HG02840 (cell line): Measurements from ENCODE around the gene CLTB.

ENCODE experiments used
- ATAC-seq: cut with Tn5 transposase; IDR thresholded peaks from one replicate; pipeline ENCODE4 v1.9.1; 2021; ENCODE audit warnings: mild to moderate bottlenecking, moderate library complexity, moderate number of reproducible peaks; ENCODE audit not compliant: unreplicated experiment, low FRiP score

Gene CLTB

DNA sequence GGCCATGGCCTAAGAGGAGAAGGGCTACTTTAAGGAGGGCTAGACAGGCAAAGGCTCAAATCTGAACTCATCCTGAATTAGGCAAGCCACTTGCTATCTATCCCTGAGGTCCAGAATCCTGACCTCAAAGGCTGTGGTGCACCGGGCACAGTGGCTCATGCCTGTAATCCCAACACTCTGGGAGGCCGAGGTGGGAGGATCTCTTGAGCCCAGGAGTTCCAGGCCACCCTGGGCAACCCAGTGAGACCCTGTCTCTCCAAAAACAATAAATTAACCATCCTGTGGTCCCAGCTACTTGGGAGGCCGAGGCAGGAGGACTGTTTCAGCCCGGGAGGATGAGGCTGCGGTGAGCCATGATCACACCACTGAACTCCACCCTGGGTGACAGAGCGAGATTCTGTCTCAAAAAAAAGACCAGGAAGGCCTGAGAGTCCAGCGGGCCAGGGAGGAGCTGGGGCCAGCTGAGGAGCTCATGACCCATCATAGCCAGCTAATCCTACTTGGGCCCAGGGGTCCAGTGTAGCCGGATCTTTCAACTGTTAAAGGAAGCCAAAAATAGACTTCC is 31.9 kb downstream of the CLTB start:
- no peak for ATAC-seq

GRCh38 chr5:176383961-176384360 is 32.4 kb downstream of the CLTB start:
- ATAC-seq = no peak

DNA sequence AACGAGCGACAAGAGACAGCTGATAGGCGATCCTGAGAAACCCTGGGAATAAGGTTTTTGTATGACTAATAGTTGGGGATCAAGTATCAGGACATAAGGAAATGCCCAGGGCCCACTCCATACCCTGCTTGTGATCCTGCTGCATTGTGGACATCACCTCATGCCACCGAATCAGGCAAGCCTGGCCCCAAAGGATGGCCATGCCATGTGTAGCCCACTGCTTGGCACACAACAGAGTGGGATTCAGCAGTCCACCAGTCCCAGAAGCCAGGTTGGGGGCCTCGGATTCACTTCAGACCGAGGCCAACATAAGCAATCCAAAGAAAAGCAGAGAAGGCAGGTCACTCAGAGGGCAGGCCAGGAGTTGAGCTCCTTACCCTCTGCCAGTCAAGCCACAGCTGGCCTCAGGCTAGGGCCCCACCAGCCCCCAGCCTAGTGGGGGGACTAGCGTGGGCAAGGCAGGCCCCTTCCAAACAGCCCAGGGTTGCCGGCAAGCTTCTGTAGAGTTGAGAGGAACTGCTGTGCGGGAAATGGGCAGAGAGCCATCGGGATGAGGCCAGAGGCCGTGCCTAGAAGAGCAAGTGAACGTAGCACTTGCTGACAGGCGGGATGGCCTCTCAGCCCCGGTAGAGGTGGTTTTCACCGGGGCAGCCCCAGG is 33.0 kb downstream of the CLTB start:
- no peak for ATAC-seq

DNA sequence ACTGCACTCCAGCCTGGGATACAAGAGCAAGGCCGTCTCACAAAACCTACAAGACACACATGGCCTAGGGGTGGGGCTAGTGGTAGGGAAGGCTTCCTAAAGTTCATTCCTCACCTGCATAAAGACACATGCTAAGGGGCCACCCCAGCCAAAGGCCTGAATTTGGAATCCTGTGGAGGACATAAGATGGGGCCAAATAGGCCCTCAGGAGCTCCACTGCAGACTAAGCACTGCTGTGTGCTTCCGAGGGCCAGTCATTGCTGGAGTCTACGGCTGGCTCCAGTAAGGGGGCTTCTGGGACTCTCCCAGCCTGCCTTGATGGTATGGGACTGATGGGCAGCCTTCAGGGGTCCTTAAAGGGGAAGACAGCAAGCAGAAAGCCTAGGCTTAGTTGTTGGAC is 33.6 kb downstream of the CLTB start:
- ATAC-seq = no peak

DNA sequence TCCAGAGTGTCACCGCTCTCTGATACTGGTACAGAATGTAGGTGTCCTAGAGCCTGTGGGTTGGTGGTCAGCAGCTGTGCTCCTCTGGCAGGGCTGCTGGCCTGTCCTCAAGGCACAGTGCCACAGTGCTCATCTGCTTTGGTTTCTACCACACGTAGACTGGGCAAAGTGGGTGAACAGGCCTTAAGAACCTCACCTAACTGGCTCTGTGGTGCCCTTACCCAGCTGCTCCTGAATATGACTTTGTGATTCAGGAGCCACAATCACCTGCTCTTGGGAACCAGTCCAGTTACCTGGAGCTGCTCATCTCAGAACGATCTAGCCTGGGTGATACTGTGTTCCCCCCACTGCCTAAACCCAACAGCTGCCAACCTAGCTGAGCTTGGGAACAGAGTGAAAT is 34.4 kb downstream of the CLTB start:
- no peak for ATAC-seq

- no peak for ATAC-seq
These were observed 34.9 kb downstream of the CLTB start for GRCh38 chr5:176381423-176381822.

DNA sequence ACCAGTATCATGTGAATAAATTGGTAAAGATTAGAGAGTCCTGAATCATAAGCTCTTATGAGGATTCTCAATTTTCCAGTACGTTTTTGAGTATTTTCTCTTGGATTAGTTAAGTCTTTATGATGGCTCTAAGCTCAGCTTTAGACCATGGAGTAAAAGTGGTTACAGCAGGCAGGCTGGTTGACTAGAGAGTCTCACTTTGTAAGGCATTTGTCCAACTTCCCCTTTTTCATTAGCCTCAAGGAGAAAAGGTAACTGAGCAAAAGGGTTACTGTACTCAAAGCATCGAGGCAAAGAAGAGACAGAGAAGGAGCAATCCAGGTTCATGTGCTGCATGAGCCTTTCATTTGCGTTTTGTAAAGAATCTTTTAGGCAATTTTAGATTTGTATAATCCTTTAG is 36.5 kb downstream of the CLTB start:
- no peak for ATAC-seq

- no peak for ATAC-seq
These were observed 43.1 kb downstream of the CLTB start for GRCh38 chr5:176373100-176373818.

DNA sequence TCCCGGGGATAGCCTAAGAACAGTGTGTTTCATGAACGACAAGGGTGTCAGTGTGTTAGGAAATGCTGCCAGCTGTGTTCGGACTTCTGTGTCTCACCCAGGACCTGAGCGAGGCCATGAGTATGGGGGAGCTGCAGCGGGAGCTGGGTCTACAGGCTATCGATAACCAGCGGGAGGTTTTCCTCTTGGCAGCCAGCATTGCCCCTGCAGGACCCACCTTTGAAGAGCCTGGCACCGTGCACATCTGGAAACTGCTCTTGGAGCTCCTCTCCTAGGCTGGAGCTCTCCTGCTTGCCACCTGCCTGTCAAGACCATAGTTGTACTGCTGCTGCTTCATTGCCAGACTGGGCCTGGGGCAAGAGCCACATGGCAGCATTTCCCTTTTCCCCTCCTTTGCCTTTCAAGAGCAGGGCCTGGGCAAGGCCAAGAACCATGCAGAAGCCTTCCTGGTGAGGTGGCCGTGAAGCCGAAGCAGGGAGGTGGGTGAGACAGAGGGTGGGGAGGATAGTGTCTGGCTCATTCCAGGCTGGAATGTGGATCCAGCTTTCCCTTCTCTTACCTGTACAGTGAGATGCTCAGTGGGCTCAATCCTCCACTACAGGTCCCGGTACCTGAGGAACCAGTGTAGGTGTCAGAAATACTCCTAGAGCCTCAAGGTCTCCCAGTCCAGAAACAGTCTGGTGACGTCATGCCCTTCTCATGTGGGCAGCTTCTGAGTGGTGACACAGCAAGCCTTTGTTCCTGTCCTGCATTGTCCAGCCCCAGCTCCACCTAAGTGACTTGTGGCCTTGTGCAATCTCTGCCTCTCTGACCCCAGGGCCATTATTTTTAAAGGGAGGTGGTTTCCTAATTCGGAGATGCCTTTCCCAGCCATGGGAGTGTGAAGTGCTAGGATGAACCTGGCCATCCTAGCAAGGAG is 44.5 kb downstream of the CLTB start:
- ATAC-seq = no peak

- no peak for ATAC-seq
These were observed 46.2 kb downstream of the CLTB start for GRCh38 chr5:176369934-176370711.

DNA sequence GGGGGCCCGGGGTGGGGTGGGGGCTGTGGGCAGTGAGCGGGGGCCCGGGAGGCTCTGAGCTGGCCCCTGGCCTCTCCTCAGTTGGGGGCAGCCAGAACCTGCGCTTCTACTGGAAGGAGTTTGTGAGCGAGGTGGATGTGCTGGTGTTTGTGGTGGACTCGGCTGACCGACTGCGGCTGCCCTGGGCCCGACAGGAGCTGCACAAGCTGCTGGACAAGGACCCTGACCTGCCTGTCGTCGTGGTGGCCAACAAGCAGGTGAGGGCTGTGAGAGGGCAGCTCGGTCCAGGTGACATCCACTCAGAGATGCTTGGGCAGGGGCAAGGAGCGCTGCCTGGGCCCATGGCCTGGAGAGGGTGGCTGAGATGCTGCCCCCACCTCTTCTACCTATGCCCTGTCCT is 47.6 kb downstream of the CLTB start:
- no peak for ATAC-seq

GRCh38 chr5:176366232-176366894 is 50.0 kb downstream of the CLTB start:
- ATAC-seq = no peak

DNA sequence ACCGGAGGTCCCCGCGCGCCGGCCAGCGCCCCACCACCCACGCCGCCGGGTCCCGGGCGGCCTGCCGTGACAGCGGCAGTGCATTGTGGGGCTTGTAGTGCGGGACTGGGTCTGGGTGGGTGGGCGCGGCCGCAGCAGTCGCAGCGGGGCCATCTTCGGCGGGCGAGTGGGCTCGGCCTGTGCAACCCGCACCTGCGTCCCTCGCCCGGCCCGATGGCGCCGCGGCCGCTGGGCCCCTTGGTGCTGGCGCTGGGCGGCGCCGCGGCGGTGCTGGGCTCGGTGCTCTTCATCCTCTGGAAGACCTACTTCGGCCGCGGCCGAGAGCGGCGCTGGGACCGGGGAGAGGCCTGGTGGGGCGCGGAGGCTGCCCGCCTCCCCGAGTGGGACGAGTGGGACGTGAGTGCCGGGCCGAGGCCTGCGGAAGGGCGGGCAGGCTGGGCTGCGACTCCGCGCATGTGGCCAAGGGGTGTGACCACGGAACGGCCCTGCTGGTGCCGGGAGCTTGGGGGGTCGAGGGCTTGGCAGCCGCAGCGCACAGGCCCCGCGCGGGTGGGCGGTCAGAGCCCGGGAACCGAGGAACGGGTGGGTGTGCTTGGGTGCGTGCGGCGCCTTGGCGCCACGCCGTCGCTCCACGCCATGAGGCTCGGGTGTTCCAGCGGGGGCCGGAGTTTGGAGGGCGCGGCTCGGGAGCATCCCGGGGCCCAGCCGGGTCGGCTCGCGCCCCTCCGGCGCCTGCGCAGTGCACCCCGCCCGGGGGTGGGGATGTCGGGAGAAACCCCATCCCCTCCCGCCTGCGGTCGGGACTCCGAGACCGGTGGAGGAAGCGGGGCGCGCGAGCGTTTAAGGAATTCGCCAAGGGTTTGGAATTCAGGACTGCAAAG is 50.7 kb downstream of the CLTB start, which contains the start of gene ARL10:
Gene ARL10 (plus strand): TSS at position 137 of the 881 bp plus-strand sequence. CDS start 77 bp downstream, at position 214.
- peak; percentile 48 for ATAC-seq

GRCh38 chr5:176364765-176365350 is 51.5 kb downstream of the CLTB start:
- ATAC-seq = no peak

GRCh38 chr5:176362233-176362490 is 54.2 kb downstream of the CLTB start:
- ATAC-seq = peak; percentile 10

DNA sequence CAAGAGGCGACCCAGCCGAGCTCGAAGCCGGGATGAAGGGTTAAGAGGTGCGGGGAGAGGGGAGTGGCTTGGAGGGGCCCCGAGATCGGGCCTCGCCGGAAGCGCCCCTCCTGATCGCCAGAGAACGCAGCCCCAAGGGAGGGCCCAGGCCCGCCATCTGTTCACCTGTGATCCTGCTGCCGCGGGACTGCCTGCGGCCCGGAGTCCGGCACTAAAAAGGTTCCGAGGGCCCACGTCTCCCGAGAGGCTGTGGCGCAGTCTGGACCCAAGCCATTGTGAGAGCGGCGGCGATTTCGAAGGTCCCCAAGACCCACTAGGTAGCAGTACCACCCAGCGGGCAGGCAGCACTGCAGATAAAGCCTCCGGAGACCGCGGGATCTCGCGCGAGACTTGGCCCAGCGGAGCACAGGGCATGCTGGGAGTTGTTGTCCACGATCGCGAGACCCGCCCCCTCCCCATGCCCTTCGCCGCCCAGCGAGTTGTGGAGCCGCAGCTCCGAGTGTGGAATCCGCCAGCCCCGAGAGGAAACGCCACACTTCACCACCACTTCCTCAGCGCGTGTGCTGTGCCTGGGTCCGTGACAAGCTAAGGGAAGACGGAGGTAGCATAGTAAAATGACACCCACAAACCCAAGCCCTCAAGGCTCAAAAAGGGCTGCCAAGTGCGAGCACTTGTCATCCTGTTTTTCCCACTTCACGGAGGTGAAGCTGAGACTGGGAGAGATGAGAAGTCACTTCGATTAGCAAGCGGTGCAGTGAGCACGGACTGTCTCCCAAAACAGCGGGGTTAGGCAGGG is 54.7 kb downstream of the CLTB start, which contains the start of gene KIAA1191:
Gene KIAA1191 (minus strand): TSS at position 328 of the 796 bp plus-strand sequence. CDS start 2,256 bp downstream, outside the sequence.
- peak; percentile 82 for ATAC-seq

DNA sequence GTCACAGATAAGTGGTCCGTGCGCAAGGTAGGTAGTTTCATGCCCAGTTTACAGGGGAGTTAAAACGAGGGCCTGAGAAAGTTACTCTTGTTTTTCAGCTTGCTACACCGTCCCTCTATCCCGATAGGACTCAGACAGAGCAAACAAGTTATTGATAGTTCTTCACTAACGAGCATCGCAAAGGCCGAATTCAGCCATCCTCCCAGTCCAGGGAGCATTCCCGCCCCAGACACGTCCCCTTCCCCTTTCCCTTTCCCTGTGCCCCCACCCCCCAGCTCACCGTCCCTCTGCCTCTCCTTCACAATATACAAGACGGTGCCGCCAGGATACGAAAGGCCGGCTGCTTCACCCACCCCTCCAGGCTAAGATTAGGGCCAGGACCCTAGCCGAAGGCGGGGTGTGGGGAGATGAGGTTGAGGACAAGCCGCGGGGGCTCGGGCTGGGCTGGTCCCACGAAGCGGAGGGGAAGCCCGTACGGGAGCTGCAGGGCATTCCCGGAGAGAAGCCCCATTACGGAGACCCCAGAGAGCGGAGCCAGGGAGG is 55.4 kb downstream of the CLTB start:
- no peak for ATAC-seq
